Panc1 (cell line): ENCODE measurements around the gene LRRK1. TPM values are rescaled to one million over a fixed set of nuclear protein-coding genes. Genes with fewer than 3 reads are reported as not detected.

ENCODE experiments used
- ATAC-seq: fragments of 200-7000 bp; cut with Tn5 transposase; 2 replicates; pipeline ENCODE4 v1.9.1; 2020; ENCODE audit warnings: mild to moderate bottlenecking, moderate library complexity
- BruUV-seq: library from RNA; stranded (reverse); fragments of 400-500 nt; replicated peaks from 2 replicates; lab custom pipeline; 2021; lab: Mats Ljungman, UMichigan
- CTCF ChIA-PET: fragments of 300-600 bp; sonication (Branson Sonifier 250); formaldehyde crosslinking; loops from one replicate; lab custom pipeline; 2022; ENCODE audit warnings: antibody characterized with exemption; lab: Charles Lee
- POLR2A ChIA-PET: fragments of 300-600 bp; sonication (Branson Sonifier 250); formaldehyde crosslinking; loops from one replicate; lab custom pipeline; 2022; ENCODE audit warnings: antibody characterized with exemption; lab: Charles Lee
- DNase-seq: peaks from one replicate; pipeline ENCODE4 v3.0.0-alpha.2; 2010; ENCODE audit warnings: low read depth, low spot score
- H3K27ac ChIP-seq: 2 replicates; pipeline ENCODE4 v1.5.1; 2011; ENCODE audit warnings: mild to moderate bottlenecking, low read length, inconsistent platforms
- H3K27me3 ChIP-seq: fragments of 200-500 bp; sonication (Bioruptor generic); 2 replicates; pipeline ENCODE4 v1.6.0; 2014; ENCODE audit warnings: low read length, inconsistent platforms; ENCODE audit not compliant: control insufficient read depth, insufficient read depth
- H3K36me3 ChIP-seq: fragments of 200-500 bp; sonication (Bioruptor generic); 2 replicates; pipeline ENCODE4 v1.5.1; 2014; ENCODE audit warnings: inconsistent platforms, mild to moderate bottlenecking, low read length, moderate library complexity; ENCODE audit not compliant: control insufficient read depth, insufficient read depth
- H3K4me1 ChIP-seq: 2 replicates; pipeline ENCODE4 v1.5.1; 2011; ENCODE audit warnings: inconsistent platforms, mild to moderate bottlenecking, low read length, moderate library complexity; ENCODE audit not compliant: control insufficient read depth, insufficient read depth
- H3K4me3 ChIP-seq, 2 experiments: 2 replicates each; pipeline ENCODE4 v1.5.1; 2011 to 2012; ENCODE audit warnings: low read depth in 2 of 2, low read length in 2 of 2, mild to moderate bottlenecking in 2 of 2, inconsistent platforms in 1 of 2, moderate library complexity in 1 of 2
- H3K9me3 ChIP-seq: fragments of 200-500 bp; sonication (Bioruptor generic); 2 replicates; pipeline ENCODE4 v1.5.1; 2014; ENCODE audit warnings: low read depth, mild to moderate bottlenecking, inconsistent platforms, low read length, moderate library complexity; ENCODE audit not compliant: control insufficient read depth, insufficient read depth
- CTCF ChIP-seq: fragments of 450-650 bp; IDR thresholded peaks from 2 replicates; pipeline ENCODE4 v1.5.1; 2017; ENCODE audit warnings: mild to moderate bottlenecking
- POLR2AphosphoS5 ChIP-seq: IDR thresholded peaks from 2 replicates; pipeline ENCODE4 v1.6.1; 2012; ENCODE audit warnings: mild to moderate bottlenecking, low read depth, low read length, moderate library complexity
- REST ChIP-seq, 2 experiments: IDR thresholded peaks; 2 replicates each; pipeline ENCODE4 v1.6.1; 2011 to 2012; ENCODE audit warnings: low read depth in 2 of 2, control low read depth in 1 of 2, low read length in 1 of 2, mild to moderate bottlenecking in 1 of 2, moderate library complexity in 1 of 2; ENCODE audit not compliant: insufficient read depth in 1 of 2
- SIN3A ChIP-seq: IDR thresholded peaks from 2 replicates; pipeline ENCODE4 v1.6.1; 2012; ENCODE audit warnings: low read depth, mild to moderate bottlenecking, low read length, moderate library complexity, borderline replicate concordance; ENCODE audit not compliant: insufficient read depth
- TCF7L2 ChIP-seq: IDR thresholded peaks from 2 replicates; pipeline ENCODE4 v1.6.1; 2011; ENCODE audit warnings: mild to moderate bottlenecking, low read depth, low read length, inconsistent platforms
- in situ Hi-C: cut with HindIII; loops from 2 replicates; pipeline ENCODE4 v1.10.0; 2016; ENCODE audit warnings: low sequenced_read_pairs, low pct_unique_long_range_greater_than_20kb
- intact Hi-C: fragments of 100-400 bp; cut with micrococcal nuclease; formaldehyde crosslinking; loops from one replicate; pipeline ENCODE4 v1.10.0; 2022; ENCODE audit not compliant: unreplicated experiment
- total RNA-seq: library from RNA; stranded (reverse); gene quantifications from one replicate; pipeline ENCODE4 v1.2.1, GENCODE V29; 2021; ENCODE audit not compliant: unreplicated experiment

The LRRK1 gene
- total RNA-seq, 1 experiment from 2014 or later, result 88.0 TPM

- TF ChIP-seq CTCF (no peak), POLR2AphosphoS5 (no peak), REST (IDR thresholded peaks at IDR 0.05; ENCODE audit: insufficient read depth in 1 of 2, low read depth in 2 of 2, low read length in 1 of 2) (no peak), TCF7L2 (no peak), SIN3A (no peak)
- in situ Hi-C loops, result no loop called here
- intact Hi-C loops, result no loop called here
- no TSS peak for BruUV-seq
- H3K9me3 ChIP-seq, result no peaks in the 10 kb centered on the region
- H3K4me1 ChIP-seq, result peaks cover 9% of the 10 kb centered on the region
- CTCF ChIA-PET, result no interaction called here
- no peaks in the 10 kb centered on the region for H3K27me3 ChIP-seq
- H3K27ac ChIP-seq, result no peak overlapping the region
- POLR2A ChIA-PET, result no interaction called here
- no peak overlapping the region for H3K4me3 ChIP-seq
- ATAC-seq (no peak), DNase-seq (no peak)
- no peaks in the 10 kb centered on the region for H3K36me3 ChIP-seq
Measured at GRCh38 chr15:101107625-101108460, 188.7 kb downstream of the LRRK1 start.

GRCh38 chr15:101108461-101108775 is 189.3 kb downstream of the LRRK1 start:
- BruUV-seq, result no TSS peak
- ChIA-PET POLR2A (interaction anchor here (0.5 kb wide), 1 partner anchor 482 kb away, joined by 4 read pairs; no protein-coding TSS in a partner anchor), CTCF (no interaction called here)
- no peak for TF ChIP-seq REST (IDR thresholded peaks at IDR 0.05; ENCODE audit: insufficient read depth in 1 of 2, low read depth in 2 of 2, low read length in 1 of 2)
- TF ChIP-seq SIN3A, result no peak
- no peak for TF ChIP-seq CTCF
- no peak for TF ChIP-seq POLR2AphosphoS5
- no peak for TF ChIP-seq TCF7L2
- DNase-seq (no peak), ATAC-seq (no peak)
- Histone ChIP-seq H3K36me3 (no peaks in the 10 kb centered on the region), H3K27ac (no peak overlapping the region), H3K4me1 (peaks cover 11% of the 10 kb centered on the region), H3K9me3 (no peaks in the 10 kb centered on the region), H3K27me3 (no peaks in the 10 kb centered on the region), H3K4me3 (no peak overlapping the region)
- in situ Hi-C loops (no loop called here), intact Hi-C loops (no loop called here)
